Activated CD4-positive, alpha-beta T cell treated with anti-CD3 and anti-CD28 coated beads, Interleukin-2, amount 50 U/mL, for 24 hours (primary cell): ENCODE results near the gene FOXP4.

Experiments
- DNase-seq, 2 donors: peaks; one replicate each; pipeline ENCODE4 v3.0.0-alpha.2; 2020; ENCODE audit warnings: low read depth in 1 of 2, low spot score in 1 of 2

Gene FOXP4

DNA sequence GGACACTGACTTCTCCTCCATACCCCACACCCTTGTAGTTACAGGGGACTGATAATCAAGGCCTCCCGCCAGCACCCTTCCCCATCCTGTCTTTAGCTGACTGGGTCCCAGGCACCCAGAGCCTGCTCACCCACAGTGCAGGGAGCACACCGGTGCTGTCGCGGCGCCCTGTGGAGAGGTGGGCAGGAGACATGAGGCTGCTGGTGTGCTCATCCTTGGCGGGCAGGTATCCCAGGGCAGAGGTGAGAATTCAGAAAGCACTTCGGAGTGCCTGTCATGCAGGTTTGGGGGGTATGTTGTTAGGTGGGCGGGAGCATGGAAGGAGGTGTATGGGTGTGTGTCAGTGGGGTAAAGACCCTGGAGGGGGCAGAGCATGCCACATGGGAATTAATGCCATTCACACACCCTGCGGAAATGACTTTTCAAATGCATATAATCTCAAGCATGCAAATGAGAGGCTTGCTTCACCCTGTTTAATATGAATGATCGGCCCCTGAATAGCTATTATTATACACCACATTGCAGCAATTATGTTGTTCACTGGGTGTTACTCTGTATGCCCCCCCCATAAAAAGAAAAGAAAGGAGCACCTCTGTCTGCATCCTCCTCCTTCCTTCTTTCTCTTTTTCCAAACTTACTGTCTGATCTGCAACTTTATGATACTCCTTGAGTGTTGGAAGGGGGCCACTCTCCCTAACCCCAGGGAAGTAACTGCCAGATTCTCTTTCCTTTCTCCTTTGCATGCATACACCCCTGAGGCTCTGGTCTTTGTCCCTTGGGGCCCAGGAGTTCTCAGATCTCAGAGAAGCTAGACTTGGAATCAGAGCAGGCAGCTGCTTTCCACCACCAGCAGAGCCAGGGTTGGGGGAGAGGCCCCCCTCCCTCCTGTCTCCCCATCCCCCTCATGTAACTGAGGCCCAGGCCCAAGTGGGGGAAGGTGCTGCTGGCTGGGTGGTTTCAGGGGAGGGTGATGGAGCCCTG is 16.0 kb downstream of the FOXP4 start:
- DNase-seq, result no peak

DNA sequence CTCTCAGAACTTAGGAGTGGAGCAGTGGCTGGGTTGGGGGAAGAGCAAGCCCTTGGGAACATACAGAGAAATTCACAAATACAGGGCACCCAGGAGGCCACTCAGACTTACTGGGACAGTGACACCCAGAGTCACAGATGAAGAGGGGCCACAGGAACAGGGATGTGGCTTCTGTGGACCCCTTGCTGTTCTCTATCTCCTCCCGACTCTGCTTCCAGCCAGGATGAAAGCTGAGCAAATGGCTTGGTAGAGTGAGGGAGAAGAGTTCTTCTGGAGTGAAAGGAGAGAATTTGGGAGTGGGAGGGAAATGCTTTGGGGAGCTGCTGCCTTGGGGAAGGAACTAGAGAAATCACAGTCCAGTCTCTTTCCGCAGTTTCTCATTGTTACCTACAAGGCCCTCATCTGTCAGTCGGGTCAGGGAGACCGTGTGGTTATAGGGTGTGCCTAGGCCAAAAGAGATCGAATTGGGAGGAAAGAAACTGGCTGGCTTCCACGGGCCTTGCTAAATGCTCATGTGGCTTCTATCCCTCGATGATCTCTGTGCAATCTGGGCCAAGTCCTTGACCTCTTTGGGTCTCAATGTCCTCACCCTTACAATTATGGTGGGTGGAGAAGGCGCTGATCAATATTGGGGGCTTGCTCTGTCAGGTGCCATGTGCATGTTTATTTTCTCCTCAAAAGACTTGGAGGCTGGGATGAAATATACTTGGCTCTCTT is 17.0 kb downstream of the FOXP4 start:
- no peak for DNase-seq

DNA sequence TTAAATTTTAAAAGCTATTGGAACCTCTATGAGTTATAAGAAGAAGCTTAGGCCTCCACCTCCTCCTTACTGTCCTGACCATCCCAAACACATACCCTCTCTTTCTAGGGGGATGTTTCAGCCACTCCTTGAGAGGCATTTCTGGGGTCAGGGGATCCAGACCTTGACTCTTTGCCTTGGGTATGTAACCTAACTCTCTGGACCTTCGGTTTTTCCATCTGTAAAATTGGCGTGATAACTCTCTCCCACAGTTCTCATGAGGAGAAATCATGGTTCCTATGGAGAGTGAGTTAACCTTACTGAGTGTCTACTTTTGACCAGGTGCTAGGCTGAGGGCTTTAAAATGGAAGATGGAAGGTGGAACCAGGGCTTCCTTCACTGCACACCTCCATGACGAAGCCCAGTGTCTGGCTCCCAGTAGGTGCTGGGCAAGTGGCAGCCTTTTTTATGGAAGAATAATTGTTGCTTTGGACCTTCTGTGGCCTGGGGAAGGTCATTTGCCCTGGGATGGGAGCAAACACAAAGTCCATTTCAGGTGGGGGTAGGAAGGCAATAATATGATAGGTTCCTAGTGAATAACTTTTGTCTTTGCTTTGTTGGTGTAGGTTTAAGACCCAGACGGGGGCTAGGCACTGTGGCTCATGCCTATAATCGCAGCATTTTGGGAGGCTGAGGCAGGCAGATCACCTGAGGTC is 18.4 kb downstream of the FOXP4 start:
- DNase-seq, result no peak

DNA sequence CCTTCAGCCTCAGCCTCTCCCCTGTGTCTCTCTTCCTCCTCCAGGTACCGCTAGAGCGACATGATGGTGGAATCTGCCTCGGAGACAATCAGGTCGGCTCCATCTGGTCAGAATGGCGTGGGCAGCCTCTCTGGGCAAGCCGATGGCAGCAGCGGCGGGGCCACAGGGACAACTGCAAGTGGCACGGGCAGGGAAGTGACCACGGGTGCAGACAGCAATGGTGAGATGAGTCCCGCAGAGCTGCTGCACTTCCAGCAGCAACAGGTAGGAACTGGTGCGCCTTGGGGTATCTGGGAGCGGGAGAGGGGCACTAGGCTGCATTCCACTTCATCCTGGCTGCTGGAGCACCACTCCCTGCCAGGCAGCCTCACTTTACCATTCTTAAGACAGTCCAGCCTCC is 19.5 kb downstream of the FOXP4 start:
- DNase-seq, result no peak

DNA sequence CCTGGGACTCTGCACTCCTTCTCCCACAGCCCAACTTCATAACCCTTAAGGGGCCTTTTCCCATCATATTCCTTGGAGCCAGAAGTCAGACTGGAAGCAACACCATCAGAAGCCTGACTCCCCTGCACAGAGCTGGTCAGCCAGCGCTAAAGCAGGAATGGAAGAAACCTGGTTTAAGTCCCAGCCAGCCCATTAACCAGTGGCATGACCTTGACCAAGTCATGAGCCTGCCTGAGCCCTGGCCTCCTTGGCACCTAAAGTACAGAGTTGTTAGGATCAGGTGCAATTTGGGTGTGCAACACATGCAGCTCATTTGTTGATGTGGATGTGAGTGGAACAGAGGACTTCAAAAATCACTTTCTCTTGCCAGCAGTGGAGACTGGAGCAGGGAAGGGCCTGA is 20.8 kb downstream of the FOXP4 start:
- no peak for DNase-seq

DNA sequence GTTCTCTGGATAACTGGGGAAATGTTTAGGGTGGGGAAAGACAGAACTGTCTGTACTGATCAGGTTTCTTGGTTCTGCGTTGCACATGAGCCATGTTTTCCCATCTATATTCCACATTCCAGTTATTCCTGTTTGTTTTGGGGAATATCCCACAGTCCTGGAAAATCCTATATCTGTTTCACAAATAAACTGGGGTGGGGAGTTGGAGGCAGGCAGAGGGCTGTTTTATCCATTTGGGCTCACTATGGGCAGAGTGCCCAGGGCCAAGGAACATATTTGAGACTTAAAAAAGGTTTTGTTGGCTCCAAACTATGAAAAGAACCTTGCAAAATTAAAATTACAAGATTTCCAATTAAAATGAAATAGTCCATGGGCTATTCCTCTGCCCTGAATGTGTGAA is 21.5 kb downstream of the FOXP4 start:
- DNase-seq, result no peak

DNA sequence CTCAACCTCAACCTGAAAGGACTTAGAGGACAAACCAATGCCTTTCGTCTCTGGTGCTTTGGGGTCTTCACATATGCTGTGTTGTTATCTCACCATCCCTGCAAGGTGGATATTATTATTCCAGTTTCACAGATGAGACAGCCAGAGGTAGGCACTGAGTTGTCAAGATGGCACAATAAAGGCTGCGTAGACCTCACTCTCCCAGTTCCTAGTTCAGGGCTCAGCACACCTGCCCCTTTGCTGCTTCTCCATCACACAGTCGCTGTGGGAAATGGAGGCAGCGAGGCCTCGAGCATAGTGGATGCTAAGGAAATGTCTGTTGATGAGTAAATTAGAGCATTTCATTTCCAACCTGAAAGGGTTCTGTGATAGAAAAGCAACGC is 22.0 kb downstream of the FOXP4 start:
- DNase-seq, result no peak

DNA sequence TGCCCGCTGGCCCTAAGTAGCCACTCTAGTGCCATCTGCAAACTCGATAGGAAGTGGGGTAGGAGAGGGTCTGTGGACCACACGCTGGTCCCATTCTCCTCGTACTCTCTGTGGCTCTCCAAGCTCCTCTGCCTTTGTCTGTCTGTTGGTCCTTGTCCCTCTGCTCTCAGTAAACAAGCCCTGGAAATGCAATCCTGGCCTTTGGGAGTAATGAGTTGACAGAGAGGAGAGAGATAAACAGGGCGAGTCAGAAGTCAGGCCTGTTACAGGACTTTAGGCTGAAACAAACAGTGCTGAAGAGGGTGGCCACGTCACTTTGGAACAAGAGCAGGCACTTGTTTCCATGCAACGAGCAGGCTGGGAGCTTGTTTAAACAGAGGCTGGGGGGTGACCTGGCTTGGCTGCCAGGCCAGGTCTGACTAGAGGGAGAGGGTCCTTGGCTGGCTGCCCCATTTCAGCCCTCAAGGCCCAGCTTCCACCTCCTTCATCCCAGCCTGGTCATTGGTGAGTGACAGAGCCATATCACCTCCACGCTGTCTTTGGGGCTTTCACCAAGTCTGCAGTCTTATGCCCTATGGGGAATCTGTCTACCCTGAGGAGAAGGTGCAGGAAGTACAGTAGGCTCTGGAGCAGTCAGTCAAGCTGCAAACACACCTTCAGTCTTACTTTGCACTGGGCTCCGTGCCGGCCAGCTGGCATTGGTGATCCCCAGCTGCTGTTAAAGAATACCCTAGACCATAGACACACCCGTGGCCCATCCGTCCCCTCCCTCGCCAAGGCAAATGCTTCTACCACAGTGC is 22.6 kb downstream of the FOXP4 start:
- no peak for DNase-seq

DNA sequence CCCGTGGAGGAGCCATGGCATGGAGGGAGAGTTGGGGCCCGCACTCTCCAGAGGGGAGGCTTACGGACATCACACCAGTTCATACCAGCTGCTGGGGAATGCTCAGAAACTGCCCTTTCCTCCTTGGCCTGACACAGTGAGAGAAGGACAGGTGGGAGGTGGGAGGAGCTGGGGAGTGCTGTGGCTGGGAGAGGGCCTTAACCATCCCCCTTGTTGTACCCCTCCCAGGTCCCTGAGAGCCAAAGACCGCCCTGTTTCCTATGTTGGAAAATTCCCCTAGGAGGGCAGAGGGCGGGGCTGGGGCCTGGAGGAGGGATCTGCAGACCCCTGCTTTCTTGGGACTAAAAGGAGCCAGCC is 24.1 kb downstream of the FOXP4 start:
- no peak for DNase-seq

DNA sequence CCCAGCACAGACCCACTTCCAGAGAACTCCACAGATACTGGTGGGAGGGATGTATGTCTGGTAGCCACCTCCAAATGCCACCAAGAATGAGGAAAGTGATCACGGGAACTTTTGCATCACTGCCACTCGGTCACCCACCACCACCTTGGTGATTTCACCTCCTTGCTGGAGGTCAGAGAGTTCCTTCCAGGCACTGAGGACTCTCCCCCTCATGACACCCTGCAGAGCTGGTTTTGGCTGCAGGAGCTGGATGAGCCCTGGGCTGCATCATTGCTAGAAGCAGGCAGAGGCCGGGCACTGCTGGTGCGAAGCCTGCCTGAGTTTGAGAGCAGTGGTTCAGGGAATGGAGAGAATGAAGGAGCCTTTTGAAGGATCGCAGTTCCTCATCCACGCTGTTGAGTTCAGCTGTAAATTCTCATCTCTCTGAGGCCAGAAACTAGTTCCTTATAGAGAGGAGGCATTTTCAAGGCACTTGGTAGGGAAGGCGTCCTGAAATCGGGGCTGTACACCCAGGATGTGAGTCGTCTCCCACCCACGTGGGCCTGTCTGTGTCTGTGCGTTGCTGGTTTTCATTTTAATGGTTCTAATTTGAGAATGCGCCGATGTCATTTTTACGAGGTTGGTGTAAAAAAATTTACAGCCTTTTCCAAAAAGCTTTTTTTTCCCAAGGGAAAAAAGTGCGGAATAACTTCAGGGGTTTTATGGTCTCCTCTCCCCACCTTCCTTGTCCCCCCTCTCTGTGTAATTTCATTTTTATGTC is 25.0 kb downstream of the FOXP4 start:
- DNase-seq, result no peak

DNA sequence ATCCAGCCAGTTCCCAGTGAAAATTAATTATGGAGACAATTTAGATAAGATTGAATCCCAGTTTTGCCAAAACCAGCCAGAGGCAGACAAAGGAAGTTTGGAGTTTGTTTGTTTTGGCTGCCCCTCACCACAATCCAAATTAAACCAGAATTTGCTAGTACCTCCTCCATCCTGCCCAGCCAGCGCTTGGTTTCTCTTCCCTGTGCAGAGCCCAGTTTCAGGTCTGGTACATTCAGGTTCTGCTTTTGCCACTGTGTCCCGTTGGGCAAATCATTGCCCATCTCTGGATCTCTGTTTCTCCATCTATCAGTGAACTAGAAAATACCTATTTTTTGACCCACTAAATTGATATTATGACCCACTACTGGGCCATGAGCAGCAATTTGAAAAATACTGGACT is 26.4 kb downstream of the FOXP4 start:
- DNase-seq, result no peak

DNA sequence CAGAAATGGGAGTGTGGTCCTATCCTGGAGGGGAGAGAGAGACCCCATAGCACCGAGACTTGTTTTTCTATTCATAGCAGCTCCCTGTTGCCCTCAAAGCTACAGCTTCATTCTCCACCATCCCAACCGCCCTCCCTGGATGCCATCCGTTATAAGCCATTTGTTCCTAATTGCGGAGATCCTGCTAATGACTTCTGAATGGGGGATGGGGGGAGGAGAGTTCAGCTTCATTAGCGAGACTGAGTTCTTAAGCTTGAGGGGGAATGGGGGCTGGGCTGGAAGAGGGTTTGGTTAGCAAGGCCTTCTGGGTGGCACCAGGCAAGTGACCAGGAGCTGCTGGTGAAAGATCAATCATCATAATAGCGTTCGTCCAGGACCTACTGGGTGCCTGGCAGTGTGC is 27.1 kb downstream of the FOXP4 start:
- no peak for DNase-seq

DNA sequence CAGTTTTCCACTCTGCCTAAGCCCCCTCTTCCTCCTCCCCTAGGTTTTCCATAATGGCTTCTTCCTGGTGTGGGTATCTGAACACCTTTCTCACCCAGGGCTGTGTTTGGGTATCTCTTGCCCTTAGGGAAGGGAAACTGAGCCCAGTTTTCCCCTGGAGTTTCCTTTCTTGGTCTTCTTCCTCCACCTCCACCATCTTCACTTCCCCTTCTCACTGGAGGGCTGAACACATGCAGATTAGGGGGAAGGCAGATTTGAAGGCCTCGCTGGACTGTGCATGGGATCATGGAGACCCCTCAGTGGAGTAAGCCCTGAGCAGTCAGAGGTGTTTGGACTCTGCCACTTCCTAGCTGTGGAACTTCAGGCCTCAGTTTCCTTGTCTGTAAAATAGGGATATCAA is 27.8 kb downstream of the FOXP4 start:
- DNase-seq, result no peak

DNA sequence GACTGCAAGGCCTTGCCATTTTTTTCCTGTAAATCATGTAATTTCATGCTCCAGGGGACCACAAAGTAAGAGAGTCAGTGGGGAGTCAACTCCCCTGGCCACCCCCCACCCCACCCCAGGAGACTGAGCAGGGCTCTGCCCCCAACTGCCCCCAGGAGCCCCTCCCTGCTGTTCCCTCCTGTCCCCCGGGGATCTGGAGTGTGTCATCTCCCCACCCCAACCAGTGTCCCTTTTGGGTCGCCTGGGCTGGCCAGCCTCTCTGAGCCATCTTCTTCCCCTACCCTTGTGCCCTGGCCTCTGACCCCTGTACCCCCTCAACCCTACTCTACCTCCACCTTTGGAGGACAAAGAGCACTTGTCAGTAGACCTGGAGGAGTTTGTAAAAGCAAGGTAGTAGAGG is 29.4 kb downstream of the FOXP4 start:
- DNase-seq, result no peak

DNA sequence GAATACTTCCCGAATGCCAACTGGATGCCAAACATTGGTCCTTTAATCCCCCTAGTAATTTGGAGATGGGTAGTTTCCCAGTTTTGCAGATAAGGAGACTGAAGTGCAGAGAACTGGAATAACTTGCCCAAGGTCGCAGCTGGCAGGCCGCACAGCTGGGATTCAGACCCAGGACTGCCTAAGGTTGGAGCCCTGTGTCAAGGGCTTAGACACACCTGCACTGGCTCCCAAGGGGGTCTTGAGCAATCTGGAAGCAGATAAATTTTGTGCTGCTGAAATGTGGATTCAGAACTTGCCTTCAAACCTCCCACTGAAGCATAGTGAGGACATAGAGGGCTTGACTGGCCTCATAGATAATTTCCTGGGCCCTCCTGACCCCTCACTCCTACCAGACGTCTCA is 30.5 kb downstream of the FOXP4 start:
- no peak for DNase-seq

DNA sequence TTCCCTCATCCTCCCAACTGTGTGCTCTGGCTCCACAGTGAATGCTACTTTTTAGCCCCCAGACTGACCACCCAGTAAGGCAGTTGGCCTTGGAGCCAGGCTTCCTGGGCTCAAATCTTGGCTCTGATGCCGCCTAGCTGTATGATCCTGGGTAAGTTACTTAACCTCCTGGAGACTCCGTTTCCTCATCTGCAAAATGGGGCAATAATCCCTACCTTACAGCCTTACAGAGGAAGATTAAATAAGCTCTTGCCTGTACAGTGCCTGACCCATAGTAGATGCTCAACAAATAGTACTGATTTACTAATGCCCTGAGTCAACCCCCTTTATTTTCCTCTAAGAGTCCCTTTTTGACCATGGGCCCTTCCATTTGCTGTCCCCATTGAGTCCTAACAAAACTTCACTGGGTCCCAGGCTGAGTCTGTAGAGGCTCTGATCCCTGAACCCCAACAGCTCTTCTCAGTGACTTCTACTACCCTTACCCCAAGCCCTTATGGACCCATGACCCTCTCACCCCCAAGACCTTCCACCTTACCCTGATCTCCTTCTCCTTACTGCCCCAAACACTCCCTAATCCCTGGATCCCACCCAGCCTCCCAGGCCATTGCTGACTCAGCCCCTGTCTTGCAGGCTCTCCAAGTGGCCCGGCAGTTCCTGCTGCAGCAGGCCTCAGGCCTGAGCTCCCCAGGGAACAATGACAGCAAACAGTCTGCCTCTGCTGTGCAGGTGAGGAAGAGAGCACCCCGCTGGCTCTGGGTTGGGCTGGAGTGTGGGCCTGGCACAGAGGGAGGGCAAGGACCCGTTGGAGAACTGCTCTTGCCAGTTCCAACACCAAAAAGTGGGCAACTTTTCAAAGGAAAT is 31.4 kb downstream of the FOXP4 start:
- DNase-seq, result no peak

DNA sequence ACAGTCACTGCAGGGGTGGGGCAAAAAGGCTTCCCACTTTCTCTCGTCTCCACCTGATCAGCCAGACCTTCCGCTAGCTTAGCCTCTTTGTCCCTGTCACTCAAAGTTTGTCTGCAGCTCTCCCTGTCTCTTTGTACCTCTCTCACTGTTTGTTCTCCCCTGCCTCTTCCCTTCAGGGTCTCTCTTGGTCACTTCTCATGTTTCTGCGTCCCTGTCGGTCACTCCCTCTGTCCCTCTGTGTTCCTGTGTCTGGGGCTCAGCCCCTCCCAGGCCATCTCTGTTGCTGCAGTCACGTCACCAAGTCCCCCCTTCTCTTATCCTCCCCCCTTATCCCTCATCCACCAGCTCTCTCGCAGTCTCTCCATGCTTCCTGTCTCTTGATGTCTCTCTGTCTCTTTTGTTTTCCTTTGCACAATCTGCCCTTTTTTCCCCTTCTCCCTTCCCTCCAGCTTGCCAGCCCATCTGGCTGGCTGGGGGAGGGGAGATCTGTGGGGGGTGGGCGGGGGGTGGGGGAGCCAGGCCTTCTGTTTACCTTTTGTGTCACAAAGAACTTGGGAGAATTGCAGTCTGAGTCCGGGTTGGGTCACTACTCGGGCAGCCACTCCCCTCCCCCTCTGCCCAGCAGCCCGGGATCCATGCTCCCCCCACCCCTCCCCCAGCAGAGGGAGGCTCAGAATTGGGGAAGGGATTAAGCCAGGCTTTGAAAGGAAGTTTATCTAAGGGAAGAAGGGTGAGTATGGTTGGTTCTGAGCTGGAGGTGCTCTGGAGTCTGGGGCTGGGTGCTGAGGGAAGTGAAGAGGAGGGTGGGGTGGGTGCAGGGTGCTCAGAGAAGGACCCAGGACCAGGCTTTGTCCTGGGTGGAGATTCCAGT is 32.3 kb downstream of the FOXP4 start:
- DNase-seq, result no peak

DNA sequence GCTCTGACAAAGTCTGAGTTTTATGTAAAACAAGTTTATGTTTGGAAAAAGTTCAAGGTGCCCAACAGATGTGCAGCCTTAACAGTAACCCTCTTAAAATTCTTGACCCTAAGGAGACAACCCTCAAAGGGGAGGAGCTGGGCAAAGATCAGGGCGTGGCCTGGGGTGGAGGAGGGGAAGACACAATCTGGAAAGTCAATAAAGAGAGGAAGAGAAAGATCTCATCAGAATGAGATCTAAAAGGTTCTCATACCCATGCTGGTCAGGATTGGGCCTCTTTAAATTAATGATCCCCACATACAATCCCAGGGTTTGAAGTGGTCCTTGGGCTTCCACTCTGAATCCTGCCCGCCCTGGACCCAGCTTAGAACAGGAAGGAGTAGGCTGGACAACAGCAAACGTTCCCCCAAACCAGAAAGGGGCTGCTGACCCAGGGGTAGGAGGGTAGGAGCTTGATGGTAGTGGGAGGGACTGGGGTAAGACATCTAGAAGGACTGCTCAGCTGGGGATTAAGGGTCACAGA is 33.0 kb downstream of the FOXP4 start:
- DNase-seq, result no peak
